ENCODE measurements around the gene PLCD3.

DNA sequence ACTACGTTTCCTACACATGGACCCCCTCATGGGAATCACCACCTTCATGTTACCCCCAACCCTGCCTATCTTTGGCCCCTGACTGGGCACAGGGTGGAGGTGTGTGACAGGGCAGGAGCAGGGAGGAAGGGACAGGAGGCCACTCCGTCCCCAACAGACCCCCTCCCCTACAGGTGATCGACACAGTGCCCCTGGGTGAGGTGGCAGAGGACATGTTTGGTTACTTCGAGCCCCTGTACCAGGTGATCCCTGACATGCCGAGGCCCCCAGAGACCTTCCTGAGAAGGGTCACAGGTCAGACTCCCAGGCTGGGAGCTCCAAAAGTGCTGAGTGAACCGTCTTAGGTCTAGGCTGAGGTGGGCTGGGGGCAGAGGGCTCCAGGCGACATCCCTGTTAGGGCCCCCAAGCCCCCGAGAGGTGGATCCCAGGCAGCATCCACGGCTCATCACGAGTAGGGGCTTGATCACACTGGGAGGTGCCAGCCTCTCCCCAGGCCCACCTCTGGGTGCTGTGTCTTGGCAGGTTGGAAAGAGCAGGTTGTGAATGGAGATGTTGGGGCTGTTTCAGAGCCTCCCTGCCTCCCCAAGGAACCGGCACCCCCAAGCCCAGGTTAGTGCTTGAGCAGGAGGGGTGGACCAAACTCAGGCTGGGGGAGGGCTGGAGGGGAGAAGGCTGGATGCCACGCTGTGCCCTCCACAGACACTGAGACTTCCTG is 4.7 kb upstream of the PLCD3 start:
- TF ChIP-seq POLR2A (IDR thresholded peaks at IDR 0.05; ENCODE audit: low read depth, low read length) (no peak), MAFK (IDR thresholded peaks at IDR 0.05; ENCODE audit: low read depth, low read length) (no peak), CHD1 (IDR thresholded peaks at IDR 0.05; ENCODE audit: low read depth, low read length) (no peak), RFX5 (IDR thresholded peaks at IDR 0.05; ENCODE audit: low read depth, low read length) (no peak), BHLHE40 (IDR thresholded peaks at IDR 0.05; ENCODE audit: low read depth, low read length) (no peak)
- TF ChIP-seq, protein P1, sequence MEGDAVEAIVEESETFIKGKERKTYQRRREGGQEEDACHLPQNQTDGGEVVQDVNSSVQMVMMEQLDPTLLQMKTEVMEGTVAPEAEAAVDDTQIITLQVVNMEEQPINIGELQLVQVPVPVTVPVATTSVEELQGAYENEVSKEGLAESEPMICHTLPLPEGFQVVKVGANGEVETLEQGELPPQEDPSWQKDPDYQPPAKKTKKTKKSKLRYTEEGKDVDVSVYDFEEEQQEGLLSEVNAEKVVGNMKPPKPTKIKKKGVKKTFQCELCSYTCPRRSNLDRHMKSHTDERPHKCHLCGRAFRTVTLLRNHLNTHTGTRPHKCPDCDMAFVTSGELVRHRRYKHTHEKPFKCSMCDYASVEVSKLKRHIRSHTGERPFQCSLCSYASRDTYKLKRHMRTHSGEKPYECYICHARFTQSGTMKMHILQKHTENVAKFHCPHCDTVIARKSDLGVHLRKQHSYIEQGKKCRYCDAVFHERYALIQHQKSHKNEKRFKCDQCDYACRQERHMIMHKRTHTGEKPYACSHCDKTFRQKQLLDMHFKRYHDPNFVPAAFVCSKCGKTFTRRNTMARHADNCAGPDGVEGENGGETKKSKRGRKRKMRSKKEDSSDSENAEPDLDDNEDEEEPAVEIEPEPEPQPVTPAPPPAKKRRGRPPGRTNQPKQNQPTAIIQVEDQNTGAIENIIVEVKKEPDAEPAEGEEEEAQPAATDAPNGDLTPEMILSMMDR (conservative IDR thresholded peaks at IDR 0.05; ENCODE audit: low read depth, low read length) = no peak
